A549 (cell line): ENCODE data around the gene WNT8A. TPM values are rescaled to one million over a fixed set of nuclear protein-coding genes. Genes with fewer than 3 reads are reported as not detected.
A peak's percentile ranks its signal among the peaks of the same experiment; 100 is the strongest.

Experiments
- ATAC-seq, 2 experiments: fragments of 200-7000 bp in 1 of 2; fragments of >200 bp in 1 of 2; cut with Nextera tagmentation in 1 of 2; cut with Tn5 transposase in 1 of 2; 3 replicates each; pipeline versions ENCODE4 v1.8.0 to v1.9.1; 2018 to 2020; ENCODE audit warnings: mild to moderate bottlenecking in 1 of 2, moderate library complexity in 1 of 2
- CTCF ChIA-PET: fragments of 300-600 bp; sonication (Branson Sonifier 250); formaldehyde crosslinking; extraction: SDS; loops from one replicate; lab custom pipeline; 2021; ENCODE audit warnings: antibody characterized with exemption, inconsistent platforms; lab: Yijun Ruan, JAX
- POLR2A ChIA-PET: fragments of 350-600 bp; formaldehyde crosslinking; extraction: SDS; loops from one replicate; lab custom pipeline; 2021; ENCODE audit warnings: antibody characterized with exemption, inconsistent platforms; lab: Yijun Ruan, JAX
- DNase-seq, 2 experiments: peaks; one replicate each; pipeline versions ENCODE4 v3.0.0 to v3.0.0-alpha.2; 2011 to 2016; ENCODE audit warnings: low read depth in 1 of 2, low spot score in 1 of 2
- FAIRE-seq: peaks from 2 replicates; lab custom pipeline; 2011; peaks lifted over from hg19 to GRCh38; lab: Jason Lieb, UNC
- H3K27ac ChIP-seq, 2 experiments: fragments of >200 bp; sonication (Bioruptor Twin); formaldehyde crosslinking; 3 replicates each; pipeline ENCODE4 v1.5.1; 2016 to 2017
- H3K4me1 ChIP-seq: fragments of >200 bp; sonication (Bioruptor Twin); formaldehyde crosslinking; 3 replicates; pipeline ENCODE4 v1.6.1; 2016
- H3K4me2 ChIP-seq: fragments of >200 bp; sonication (Bioruptor Twin); formaldehyde crosslinking; 3 replicates; pipeline ENCODE4 v1.6.1; 2016
- H3K4me3 ChIP-seq: fragments of >200 bp; sonication (Bioruptor Twin); formaldehyde crosslinking; 3 replicates; pipeline ENCODE4 v1.5.1; 2016
- H3K9me3 ChIP-seq: fragments of >200 bp; sonication (Bioruptor Twin); formaldehyde crosslinking; 3 replicates; pipeline ENCODE4 v1.6.1; 2016
- CEBPB ChIP-seq, 2 experiments: fragments of >200 bp in 1 of 2; sonication (Bioruptor Twin) in 1 of 2; formaldehyde crosslinking in 1 of 2; IDR thresholded peaks; 2 replicates each; pipeline ENCODE4 v1.6.1; 2012 to 2016
- CHD2 ChIP-seq: fragments of 150-350 bp; IDR thresholded peaks from 2 replicates; pipeline ENCODE4 v1.6.1; 2014; ENCODE audit warnings: low read length; ENCODE audit not compliant: partially characterized antibody
- CHD4 ChIP-seq: fragments of 200-600 bp; sonication (generic); IDR thresholded peaks from 2 replicates; pipeline ENCODE4 v1.6.1; 2016; ENCODE audit warnings: antibody characterized with exemption, mild to moderate bottlenecking, borderline replicate concordance
- CTCF ChIP-seq: fragments of >200 bp; sonication (Bioruptor Twin); formaldehyde crosslinking; IDR thresholded peaks from 3 replicates; pipeline ENCODE4 v1.5.1; 2016
- E2F6 ChIP-seq: IDR thresholded peaks from 2 replicates; pipeline ENCODE4 v1.6.1; 2012; ENCODE audit warnings: low read depth, borderline replicate concordance
- EHMT2 ChIP-seq: fragments of 200-600 bp; sonication (generic); IDR thresholded peaks from 2 replicates; pipeline ENCODE4 v1.6.1; 2016; ENCODE audit warnings: antibody characterized with exemption, low read depth, mild to moderate bottlenecking, moderate library complexity
- ESRRA ChIP-seq: fragments of 150-350 bp; IDR thresholded peaks from 2 replicates; pipeline ENCODE4 v1.6.1; 2014; ENCODE audit warnings: mild to moderate bottlenecking, low read length, borderline replicate concordance
- HES2 ChIP-seq: fragments of >200 bp; sonication (Bioruptor Twin); formaldehyde crosslinking; IDR thresholded peaks from 2 replicates; pipeline ENCODE4 v1.6.1; 2016
- HEYL ChIP-seq: fragments of 250-450 bp; sonication (Bioruptor Pico); IDR thresholded peaks from 2 replicates; pipeline ENCODE4 v1.8.0; 2021; ENCODE audit warnings: mild to moderate bottlenecking, moderate library complexity
- HOXB13 ChIP-seq: fragments of 250-450 bp; sonication (Bioruptor Pico); IDR thresholded peaks from 2 replicates; pipeline ENCODE4 v1.5.0; 2020; ENCODE audit warnings: low read depth, mild to moderate bottlenecking, moderate library complexity
- JUN ChIP-seq, 2 experiments: fragments of >200 bp; sonication (Bioruptor Twin); formaldehyde crosslinking; IDR thresholded peaks; 2 replicates in 1 of 2; 3 replicates in 1 of 2; pipeline ENCODE4 v1.6.1; 2016 to 2017
- MYC ChIP-seq: IDR thresholded peaks from 2 replicates; pipeline ENCODE4 v1.6.1; 2012; ENCODE audit warnings: mild to moderate bottlenecking, inconsistent platforms, low read length, improper control_type of control experiment, borderline replicate concordance
- PHF8 ChIP-seq: fragments of 200-600 bp; sonication (generic); IDR thresholded peaks from 2 replicates; pipeline ENCODE4 v1.6.1; 2016; ENCODE audit warnings: low read depth, mild to moderate bottlenecking, antibody characterized with exemption, moderate library complexity, borderline replicate concordance
- RAD21 ChIP-seq, 2 experiments: fragments of >200 bp in 1 of 2; sonication (Bioruptor Twin) in 1 of 2; formaldehyde crosslinking in 1 of 2; IDR thresholded peaks in 1 of 2; conservative IDR thresholded peaks in 1 of 2; 2 replicates in 1 of 2; 3 replicates in 1 of 2; pipeline ENCODE4 v1.6.1; 2012 to 2018; ENCODE audit warnings: inconsistent platforms in 1 of 2
- RCOR1 ChIP-seq: fragments of 150-350 bp; IDR thresholded peaks from 2 replicates; pipeline ENCODE4 v1.6.1; 2014; ENCODE audit warnings: antibody characterized with exemption, low read length, low read depth
- TP53 ChIP-seq: fragments of 250-450 bp; sonication (Bioruptor Pico); IDR thresholded peaks from 2 replicates; pipeline ENCODE4 v1.5.0; 2021; ENCODE audit warnings: mild to moderate bottlenecking, moderate library complexity
- ZC3H11A ChIP-seq: fragments of 450-650 bp; IDR thresholded peaks from 2 replicates; pipeline ENCODE4 v1.6.1; 2014; ENCODE audit warnings: antibody characterized with exemption, mild to moderate bottlenecking
- ZFP36 ChIP-seq: fragments of 450-650 bp; IDR thresholded peaks from 2 replicates; pipeline ENCODE4 v1.6.1; 2014; ENCODE audit warnings: borderline replicate concordance; ENCODE audit not compliant: partially characterized antibody
- ZNF302 ChIP-seq: fragments of 250-450 bp; sonication (Bioruptor Pico); IDR thresholded peaks from 2 replicates; pipeline ENCODE4 v1.9.0; 2021; ENCODE audit warnings: inconsistent platforms, mild to moderate bottlenecking, moderate library complexity
- ZSCAN20 ChIP-seq: fragments of 250-450 bp; sonication (Bioruptor Pico); IDR thresholded peaks from 2 replicates; pipeline ENCODE4 v1.8.0; 2022; ENCODE audit warnings: mild to moderate bottlenecking, moderate library complexity
- WGBS: methylation state at CpG from one replicate; pipeline ENCODE4 v1.1.6; 2017; ENCODE audit errors: missing lambda C conversion rate; 5-methylcytosine and 5-hydroxymethylcytosine counted together
- polyA plus RNA-seq, 4 experiments: library from polyadenylated mRNA; depleted of rRNA in 3 of 4; stranded (reverse); fragments of >200 nt; fragmentation: RNase III in 1 of 4; extraction: RNeasy Plus Mini Kit Qiagen cat#74134 plus additional on column Dnase treatment in 1 of 4; gene quantifications; 2 replicates in 3 of 4; 3 replicates in 1 of 4; pipeline ENCODE4 v1.2.3, GENCODE V29; 2011 to 2017

Gene WNT8A
- polyA plus RNA-seq, 2 of the 4 experiments (the other 2 are of a cell fraction), result not detected

- no peak overlapping the region for H3K27ac ChIP-seq
- H3K4me2 ChIP-seq, result no peak overlapping the region
- DNase-seq, result no peak
- H3K4me1 ChIP-seq, result no peaks in the 10 kb centered on the region
- no peak overlapping the region for H3K4me3 ChIP-seq
- POLR2A ChIA-PET, result no interaction called here
- CTCF ChIA-PET, result interaction anchor here (0.6 to 18.0 kb wide), 10 partner anchors 9 to 1716 kb away, joined by 3 to 402 read pairs (median 4); partner anchors contain the start of genes FAM13B and WNT8A
- no peak for TF ChIP-seq HES2
- TF ChIP-seq ZC3H11A, result no peak
- TF ChIP-seq EHMT2, result no peak
- no peak for TF ChIP-seq HOXB13 (CRISPR knock-in tag)
- TF ChIP-seq CEBPB (IDR thresholded peaks at IDR 0.05), result no peak
- no peak for ATAC-seq
- no peaks in the 10 kb centered on the region for H3K9me3 ChIP-seq
- FAIRE-seq, result no peak
Observed at GRCh38 chr5:138064526-138064925, 19.3 kb upstream of the WNT8A start.

GRCh38 chr5:138065102-138065501 lies 18.7 kb upstream of the WNT8A start:
- CTCF ChIA-PET, result interaction anchor here (0.6 to 18.0 kb wide), 11 partner anchors 8 to 1716 kb away, joined by 3 to 402 read pairs (median 4); partner anchors contain the start of genes FAM13B and WNT8A

GRCh38 chr5:138067945-138068344 lies 15.9 kb upstream of the WNT8A start:
- H3K4me3 ChIP-seq, result no peak overlapping the region
- ATAC-seq, result no peak
- no peak overlapping the region for H3K4me2 ChIP-seq
- no peaks in the 10 kb centered on the region for H3K4me1 ChIP-seq
- DNase-seq, result no peak
- H3K27ac ChIP-seq, result no peak overlapping the region
- WGBS, result 76% methylated on average over 8 of the region's 8 CpGs
- ChIA-PET POLR2A (no interaction called here), CTCF (interaction anchor here (0.6 to 18.0 kb wide), 23 partner anchors 10 to 498 kb away, joined by 3 to 402 read pairs (median 6); partner anchors contain the start of genes FAM13B, PKD2L2 and WNT8A)
- no peak for TF ChIP-seq ZNF302
- TF ChIP-seq CEBPB (IDR thresholded peaks at IDR 0.05), result no peak
- no peak for TF ChIP-seq TP53
- TF ChIP-seq ESRRA, result no peak
- TF ChIP-seq CHD2, result no peak
- no peak for TF ChIP-seq ZFP36
- no peak for TF ChIP-seq RAD21 (conservative IDR thresholded peaks at IDR 0.05 in 1 of 2, IDR thresholded peaks at IDR 0.05 in 1 of 2)
- no peak for TF ChIP-seq CHD4
- no peak for TF ChIP-seq MYC
- no peak for TF ChIP-seq RCOR1
- TF ChIP-seq PHF8, result no peak
- TF ChIP-seq ZSCAN20 (CRISPR knock-in tag), result no peak
- no peak for TF ChIP-seq E2F6
- no peak for TF ChIP-seq JUN (IDR thresholded peaks at IDR 0.05)
- TF ChIP-seq HEYL (CRISPR knock-in tag), result no peak
- no peak for FAIRE-seq
- H3K9me3 ChIP-seq, result no peaks in the 10 kb centered on the region

More at GRCh38 chr5:138065102-138065501, 18.7 kb upstream of the WNT8A start:
- DNase-seq (peak in 1 of 2 experiments; percentile 17), ATAC-seq (peak; percentile 58 to 73; a peak in 4 of 6 replicates)
- TF ChIP-seq CTCF (peak; percentile 29; the same call in 1 of the 3 replicates), ESRRA (no peak)
- TF ChIP-seq, all 56 proteins: peak for 1
- WGBS, result 79% methylated on average over 5 of the region's 5 CpGs
- Histone ChIP-seq H3K27ac (no peak overlapping the region), H3K4me1 (no peaks in the 10 kb centered on the region), H3K4me2 (no peak overlapping the region), H3K9me3 (no peaks in the 10 kb centered on the region), H3K4me3 (no peak overlapping the region)
- FAIRE-seq, result no peak
- POLR2A ChIA-PET, result no interaction called here
